Activated naive CD8-positive, alpha-beta T cell treated with anti-CD3 and anti-CD28 coated beads, Interleukin-2, amount 50 U/mL, for 24 hours (primary cell): ENCODE results near the gene SMAP2.
"Not testable (repeated sequence)": the region's sequence is repeated elsewhere in the genome, so short reads cannot be mapped to it uniquely, and the experiment has no call there.

ENCODE experiments used
- ATAC-seq: fragments of 150-1000 bp; cut with Tn5 transposase; one replicate; pipeline ENCODE4 v1.10.0; 2021
- DNase-seq: peaks from one replicate; pipeline ENCODE4 v3.0.0; 2021
- H3K27ac Mint-ChIP-seq: one replicate; pipeline ENCODE4 v1.8.0; 2021; ENCODE audit warnings: mild to moderate bottlenecking, mixed read lengths
- H3K27me3 Mint-ChIP-seq: one replicate; pipeline ENCODE4 v1.8.0; 2021; ENCODE audit warnings: mixed read lengths
- H3K36me3 Mint-ChIP-seq: one replicate; pipeline ENCODE4 v1.8.0; 2021; ENCODE audit warnings: low read depth, mixed read lengths
- H3K4me1 Mint-ChIP-seq: one replicate; pipeline ENCODE4 v1.8.0; 2021; ENCODE audit warnings: mixed read lengths
- H3K4me3 Mint-ChIP-seq: one replicate; pipeline ENCODE4 v1.8.0; 2021; ENCODE audit warnings: mild to moderate bottlenecking, moderate library complexity, mixed read lengths
- H3K9me3 Mint-ChIP-seq: one replicate; pipeline ENCODE4 v1.8.0; 2021; ENCODE audit warnings: mixed read lengths

The SMAP2 gene

DNA sequence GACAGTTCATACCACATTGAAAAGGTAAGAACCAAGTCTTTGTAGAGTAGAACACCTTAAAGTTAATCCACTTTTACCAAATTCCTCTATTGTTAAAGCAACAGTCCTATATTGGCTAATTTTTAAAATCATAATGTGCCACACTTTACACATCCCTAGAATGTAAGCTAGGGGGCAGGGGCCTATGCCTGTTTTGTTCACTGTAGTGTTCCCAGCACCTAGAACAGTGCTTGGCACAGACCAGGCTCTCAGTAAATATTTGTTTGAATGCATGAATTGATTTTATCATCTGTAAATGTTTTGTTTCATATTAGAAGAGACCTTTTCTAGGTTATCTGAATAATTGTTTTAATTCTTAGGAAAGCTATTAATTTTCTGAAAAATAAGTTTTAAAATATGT is 9.1 kb downstream of the SMAP2 start:
- Mint-ChIP-seq H3K36me3 (peaks cover 50% of the 10 kb centered on the region), H3K4me1 (peaks cover 98% of the 10 kb centered on the region), H3K9me3 (no peaks in the 10 kb centered on the region), H3K27me3 (no peaks in the 10 kb centered on the region), H3K27ac (peak overlapping the region; percentile 99), H3K4me3 (peak overlapping the region; percentile 86)
- DNase-seq (no peak), ATAC-seq (no peak)

DNA sequence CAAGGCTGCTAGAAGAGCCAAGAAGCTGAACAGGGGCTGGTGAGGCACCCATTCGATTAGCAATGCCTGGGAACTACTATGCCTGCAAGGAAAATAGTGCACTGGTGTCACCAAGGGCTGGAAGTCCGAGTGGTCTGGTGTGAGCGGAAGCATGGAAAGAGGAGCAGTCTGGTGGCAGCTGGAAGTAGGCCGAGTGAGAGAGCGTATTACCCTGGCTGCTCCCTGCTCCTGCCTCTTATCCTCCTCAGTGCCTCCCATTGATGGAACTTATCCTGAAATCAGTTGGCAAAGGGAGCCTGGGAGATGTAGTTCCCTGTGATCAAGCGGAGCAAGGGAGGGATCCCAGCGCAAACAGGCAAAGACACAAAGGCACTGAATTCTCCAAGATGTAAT is 9.6 kb downstream of the SMAP2 start:
- Mint-ChIP-seq H3K27me3 (no peaks in the 10 kb centered on the region), H3K36me3 (peaks cover 49% of the 10 kb centered on the region), H3K4me1 (peaks cover 95% of the 10 kb centered on the region), H3K9me3 (no peaks in the 10 kb centered on the region), H3K27ac (peak overlapping the region; percentile 99), H3K4me3 (peak overlapping the region; percentile 86)
- DNase-seq, result no peak
- no peak for ATAC-seq

DNA sequence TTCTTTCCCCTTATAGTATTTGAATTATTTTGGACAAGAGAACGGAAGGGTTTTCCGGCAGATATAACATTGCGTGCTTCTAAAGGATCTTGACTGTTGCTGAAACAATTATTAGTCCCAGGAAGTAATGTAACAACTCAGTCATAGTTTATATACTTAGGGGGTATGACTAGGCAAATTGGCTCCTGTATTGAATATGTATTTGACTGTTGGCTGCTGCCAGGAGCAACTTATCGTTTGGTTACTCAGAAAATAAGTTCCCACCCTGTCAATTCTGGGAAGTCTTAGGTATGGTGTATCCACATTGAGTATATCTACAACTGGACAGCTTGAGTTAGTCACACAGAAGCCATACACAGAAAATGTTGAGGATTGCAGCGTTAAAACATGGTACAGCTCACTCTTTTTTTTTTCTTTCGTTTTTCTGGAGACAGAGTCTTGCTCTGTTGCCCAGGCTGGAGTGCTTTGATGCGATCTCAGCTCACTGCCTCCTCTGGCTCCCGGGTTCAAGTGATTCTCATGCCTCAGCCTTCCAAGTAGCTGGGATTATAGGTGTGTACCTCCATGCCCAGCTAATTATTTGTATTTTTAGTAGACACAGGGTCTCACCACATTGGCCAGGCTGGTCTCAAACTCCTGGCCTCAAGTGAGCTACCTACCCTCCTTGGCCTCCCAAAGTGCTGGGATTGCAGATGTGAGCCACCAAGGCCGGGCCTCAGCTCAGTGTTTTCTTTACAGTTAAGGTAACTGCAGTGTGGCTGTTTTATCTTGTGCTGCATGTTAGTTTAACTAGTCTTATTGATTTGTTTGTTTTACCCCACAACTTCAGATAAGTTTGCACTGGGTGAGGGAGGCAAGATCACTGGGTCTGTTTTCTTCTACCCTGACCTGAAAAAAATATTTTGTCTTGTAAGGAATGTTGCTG is 10.2 kb downstream of the SMAP2 start:
- peak overlapping the region; percentile 86 for H3K4me3 Mint-ChIP-seq
- DNase-seq, result no peak
- ATAC-seq, result peak; percentile 27
- H3K4me1 Mint-ChIP-seq, result peaks cover 95% of the 10 kb centered on the region
- H3K27me3 Mint-ChIP-seq, result no peaks in the 10 kb centered on the region
- H3K27ac Mint-ChIP-seq, result peak overlapping the region; percentile 99
- H3K9me3 Mint-ChIP-seq, result no peaks in the 10 kb centered on the region
- H3K36me3 Mint-ChIP-seq, result peaks cover 47% of the 10 kb centered on the region

DNA sequence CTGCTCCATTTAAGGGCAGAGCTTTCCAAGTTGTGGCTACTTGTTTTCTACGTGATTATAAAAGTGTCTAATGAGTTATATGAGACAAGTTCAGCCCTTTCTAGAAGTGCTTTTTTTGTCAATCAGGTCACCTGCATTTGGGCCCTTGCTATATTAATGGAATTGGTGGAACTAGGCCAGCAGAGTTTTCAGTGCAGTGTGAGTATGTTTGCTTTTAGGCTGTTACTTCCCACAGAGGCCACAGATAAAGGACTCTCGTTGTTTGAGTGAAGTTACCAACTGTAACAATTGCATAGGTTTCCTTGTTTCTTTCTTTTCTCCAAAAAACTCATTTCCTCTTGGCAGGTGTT is 10.9 kb downstream of the SMAP2 start:
- DNase-seq (no peak), ATAC-seq (no peak)
- peak overlapping the region; percentile 86 for H3K4me3 Mint-ChIP-seq
- peak overlapping the region; percentile 99 for H3K27ac Mint-ChIP-seq
- H3K27me3 Mint-ChIP-seq, result no peaks in the 10 kb centered on the region
- H3K9me3 Mint-ChIP-seq, result no peaks in the 10 kb centered on the region
- H3K36me3 Mint-ChIP-seq, result peaks cover 50% of the 10 kb centered on the region
- peaks cover 95% of the 10 kb centered on the region for H3K4me1 Mint-ChIP-seq

DNA sequence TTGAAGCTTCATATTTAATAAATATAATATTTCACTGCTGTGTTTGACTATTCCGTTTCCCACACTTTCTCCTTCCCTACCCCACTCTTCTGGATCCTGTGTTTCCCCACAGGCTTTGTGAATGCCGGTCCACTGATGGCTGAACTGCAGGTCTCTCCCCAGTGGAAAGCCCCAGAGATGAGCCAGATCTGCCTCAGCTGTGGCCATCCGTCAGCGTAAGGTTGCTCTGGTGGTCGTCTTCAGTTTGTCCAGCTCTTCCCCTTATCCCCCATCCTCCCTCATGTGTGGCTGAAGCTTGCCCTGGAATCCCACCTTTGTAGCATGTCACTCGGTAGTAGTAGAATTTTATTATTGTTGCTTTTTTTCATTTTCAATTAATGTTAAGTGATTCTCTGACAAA is 11.4 kb downstream of the SMAP2 start:
- H3K4me1 Mint-ChIP-seq, result peaks cover 95% of the 10 kb centered on the region
- peak overlapping the region; percentile 86 for H3K4me3 Mint-ChIP-seq
- no peaks in the 10 kb centered on the region for H3K9me3 Mint-ChIP-seq
- no peaks in the 10 kb centered on the region for H3K27me3 Mint-ChIP-seq
- no peak for ATAC-seq
- H3K36me3 Mint-ChIP-seq, result peaks cover 50% of the 10 kb centered on the region
- DNase-seq, result peak; percentile 45
- peak overlapping the region; percentile 99 for H3K27ac Mint-ChIP-seq

DNA sequence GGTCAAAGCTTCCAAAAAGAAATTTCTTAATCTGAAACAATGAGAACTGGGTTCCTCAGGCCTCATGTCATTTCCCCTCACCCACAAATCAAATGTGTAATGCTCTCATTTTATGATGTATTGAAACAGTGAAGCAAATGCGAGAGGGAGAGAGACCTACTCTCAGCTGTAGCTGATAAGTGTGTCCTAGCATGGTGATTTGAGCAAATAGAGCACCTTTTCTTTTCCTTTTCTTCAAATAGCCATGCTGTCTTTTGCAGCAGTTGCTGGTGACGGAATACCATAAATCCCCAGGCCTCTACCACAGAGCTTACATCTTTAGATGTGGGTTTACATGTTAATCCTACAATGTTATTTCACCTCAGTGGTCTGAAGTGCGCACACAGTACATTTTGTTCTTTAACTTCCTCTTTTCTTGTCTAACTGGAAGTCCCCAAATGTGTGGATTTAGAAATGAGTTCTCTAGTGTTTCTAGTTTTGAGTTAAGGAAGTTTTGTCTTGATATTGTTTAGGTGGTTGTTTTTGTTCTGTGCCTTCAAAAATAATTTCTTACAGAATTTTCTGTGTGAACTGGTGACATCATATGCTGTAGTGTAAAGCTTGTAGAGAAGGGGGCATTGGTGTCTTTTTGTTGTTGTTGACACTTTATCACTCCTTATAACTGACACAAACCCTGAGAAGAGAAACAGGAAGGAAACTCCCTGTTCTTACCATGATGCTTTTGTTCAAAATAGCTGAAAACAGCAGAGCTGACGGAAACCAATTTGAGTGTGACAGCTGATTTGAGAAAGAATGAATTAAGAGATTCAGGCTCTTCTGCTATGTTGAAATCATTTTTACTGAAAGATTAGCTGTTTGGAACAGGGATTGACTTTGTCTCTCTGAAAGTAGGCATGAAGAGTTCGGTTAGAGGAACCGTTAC is 12.2 kb downstream of the SMAP2 start:
- Mint-ChIP-seq H3K27me3 (no peaks in the 10 kb centered on the region), H3K27ac (peak overlapping the region; percentile 99), H3K4me1 (peaks cover 95% of the 10 kb centered on the region), H3K9me3 (no peaks in the 10 kb centered on the region), H3K4me3 (peak overlapping the region; percentile 86), H3K36me3 (peaks cover 56% of the 10 kb centered on the region)
- ATAC-seq (peak; percentile 67), DNase-seq (peak; percentile 40)

DNA sequence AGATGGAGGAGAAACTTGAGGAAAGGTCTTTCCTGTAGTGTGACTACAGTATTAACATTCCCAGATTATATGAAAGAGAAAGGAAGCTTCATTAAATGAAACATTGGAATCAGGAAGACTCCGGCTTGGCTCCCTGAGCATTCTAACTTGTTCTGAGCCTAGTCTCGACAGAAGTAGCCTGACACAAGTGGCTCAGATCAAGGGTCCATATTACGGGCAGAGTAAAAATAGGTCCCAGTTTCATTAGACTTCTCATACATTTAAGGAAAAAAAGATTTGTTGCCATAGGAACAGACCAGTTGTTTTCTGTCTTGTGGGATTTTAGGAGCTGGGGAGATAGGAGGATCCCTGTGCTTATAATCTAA is 12.8 kb downstream of the SMAP2 start:
- DNase-seq, result no peak
- peaks cover 61% of the 10 kb centered on the region for H3K36me3 Mint-ChIP-seq
- no peak for ATAC-seq
- no peaks in the 10 kb centered on the region for H3K27me3 Mint-ChIP-seq
- H3K27ac Mint-ChIP-seq, result peak overlapping the region; percentile 99
- H3K4me3 Mint-ChIP-seq, result peak overlapping the region; percentile 86
- H3K4me1 Mint-ChIP-seq, result peaks cover 95% of the 10 kb centered on the region
- H3K9me3 Mint-ChIP-seq, result no peaks in the 10 kb centered on the region

DNA sequence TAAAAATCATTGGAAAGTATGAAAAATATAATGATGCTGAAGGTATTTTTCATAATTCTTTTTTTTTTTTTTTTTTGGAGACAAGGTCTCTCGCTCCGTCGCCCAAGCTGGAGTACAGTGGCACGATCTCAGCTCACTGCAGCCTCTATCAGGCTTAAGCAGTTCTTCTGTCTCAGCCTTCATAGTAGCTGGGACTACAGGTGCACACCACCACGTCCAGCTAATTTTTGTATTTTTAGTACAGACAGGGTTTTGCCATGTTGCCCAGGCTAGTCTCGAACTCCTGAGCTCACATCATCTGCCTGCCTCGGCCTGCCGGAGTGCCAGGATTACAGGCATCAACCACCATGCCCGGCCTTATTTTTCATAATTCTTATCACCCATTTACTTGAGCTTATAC is 13.3 kb downstream of the SMAP2 start:
- Mint-ChIP-seq H3K4me3 (peak overlapping the region; percentile 86), H3K9me3 (no peaks in the 10 kb centered on the region), H3K4me1 (peaks cover 95% of the 10 kb centered on the region), H3K36me3 (peaks cover 60% of the 10 kb centered on the region), H3K27me3 (no peaks in the 10 kb centered on the region), H3K27ac (peak overlapping the region; percentile 99)
- DNase-seq (no peak), ATAC-seq (no peak)

DNA sequence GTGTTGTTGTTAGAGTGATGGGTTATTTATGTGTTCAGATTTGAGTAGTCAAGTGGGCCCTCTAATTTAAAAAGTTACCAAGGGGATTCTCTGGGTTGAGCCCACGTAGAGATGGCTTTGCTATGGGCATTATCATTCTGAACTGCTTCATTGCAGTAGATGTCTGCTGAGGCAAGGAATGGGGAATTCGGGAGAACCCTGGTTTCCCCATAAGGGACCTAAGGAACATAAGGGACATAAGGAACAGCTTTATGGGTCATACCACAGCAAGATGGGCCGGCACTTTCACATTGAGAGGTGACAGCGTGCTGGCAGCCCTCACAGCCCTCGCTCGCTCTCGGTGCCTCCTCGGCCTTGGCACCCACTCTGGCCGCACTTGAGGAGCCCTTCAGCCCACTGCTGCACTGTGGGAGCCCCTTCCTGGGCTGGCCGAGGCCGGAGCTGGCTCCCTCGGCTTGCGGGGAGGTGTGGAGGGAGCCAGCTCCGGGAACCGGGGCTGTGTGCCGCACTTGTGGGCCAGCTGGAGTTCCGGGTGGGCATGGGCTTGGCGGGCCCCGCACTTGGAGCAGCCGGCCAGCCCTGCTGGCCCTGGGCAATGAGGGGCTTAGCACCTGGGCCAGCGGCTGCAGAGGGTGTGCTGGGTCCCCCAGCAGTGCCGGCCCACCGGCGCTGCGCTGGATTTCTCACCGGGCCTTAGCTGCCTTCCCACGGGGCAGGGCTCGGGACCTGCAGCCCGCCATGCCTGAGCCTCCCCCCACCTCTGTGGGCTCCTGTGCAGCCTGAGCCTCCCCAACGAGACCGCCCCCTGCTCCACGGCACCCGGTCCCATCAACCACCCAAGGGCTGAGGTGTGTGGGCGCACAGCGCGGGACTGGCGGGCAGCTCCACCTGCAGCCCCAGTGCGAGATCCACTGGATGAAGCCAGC is 14.1 kb downstream of the SMAP2 start:
- Mint-ChIP-seq H3K27ac (peak overlapping the region; percentile 99), H3K4me1 (peaks cover 95% of the 10 kb centered on the region), H3K36me3 (peaks cover 53% of the 10 kb centered on the region), H3K4me3 (peak overlapping the region; percentile 86)
- H3K27me3 Mint-ChIP-seq, H3K9me3 Mint-ChIP-seq, ATAC-seq, DNase-seq: not testable (repeated sequence)

DNA sequence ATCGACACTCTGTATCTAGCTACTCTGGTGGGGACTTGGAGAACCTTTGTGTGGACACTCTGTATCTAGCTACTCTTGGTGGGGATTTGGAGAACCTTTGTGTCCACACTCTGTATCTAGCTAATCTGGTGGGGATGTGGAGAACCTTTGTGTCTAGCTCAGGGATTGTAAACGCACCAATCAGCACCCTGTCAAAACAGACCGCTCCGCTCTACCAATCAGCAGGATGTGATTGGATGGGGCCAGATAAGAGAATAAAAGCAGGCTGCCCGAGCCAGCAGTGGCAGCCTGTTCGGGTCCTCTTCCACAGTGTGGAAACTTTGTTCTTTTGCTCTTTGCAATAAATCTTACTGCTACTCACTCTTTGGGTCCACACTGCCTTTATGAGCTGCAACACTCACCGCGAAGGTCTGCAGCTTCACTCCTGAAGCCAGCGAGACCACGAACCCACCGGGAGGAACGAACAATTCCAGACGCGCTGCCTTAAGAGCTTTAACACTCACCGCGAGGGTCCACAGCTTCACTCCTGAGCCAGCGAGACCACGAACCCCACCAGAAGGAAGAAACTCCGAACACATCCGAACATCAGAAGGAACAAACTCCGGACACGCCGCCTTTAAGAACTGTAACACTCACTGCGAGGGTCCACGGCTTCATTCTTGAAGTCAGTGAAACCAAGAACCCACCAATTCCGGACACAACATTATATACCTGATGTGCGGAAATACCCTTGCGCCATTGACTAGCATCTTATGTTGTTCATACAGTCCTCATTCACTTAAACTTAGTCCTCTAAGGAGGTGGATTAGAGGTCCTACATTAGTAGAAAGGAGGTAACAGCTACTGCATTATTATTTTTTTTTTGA is 15.2 kb downstream of the SMAP2 start:
- Mint-ChIP-seq H3K36me3 (peaks cover 47% of the 10 kb centered on the region), H3K27ac (peak overlapping the region; percentile 94), H3K4me3 (peak overlapping the region; percentile 85), H3K4me1 (peaks cover 95% of the 10 kb centered on the region)
- not testable (repeated sequence) for DNase-seq, ATAC-seq, H3K27me3 Mint-ChIP-seq, H3K9me3 Mint-ChIP-seq

DNA sequence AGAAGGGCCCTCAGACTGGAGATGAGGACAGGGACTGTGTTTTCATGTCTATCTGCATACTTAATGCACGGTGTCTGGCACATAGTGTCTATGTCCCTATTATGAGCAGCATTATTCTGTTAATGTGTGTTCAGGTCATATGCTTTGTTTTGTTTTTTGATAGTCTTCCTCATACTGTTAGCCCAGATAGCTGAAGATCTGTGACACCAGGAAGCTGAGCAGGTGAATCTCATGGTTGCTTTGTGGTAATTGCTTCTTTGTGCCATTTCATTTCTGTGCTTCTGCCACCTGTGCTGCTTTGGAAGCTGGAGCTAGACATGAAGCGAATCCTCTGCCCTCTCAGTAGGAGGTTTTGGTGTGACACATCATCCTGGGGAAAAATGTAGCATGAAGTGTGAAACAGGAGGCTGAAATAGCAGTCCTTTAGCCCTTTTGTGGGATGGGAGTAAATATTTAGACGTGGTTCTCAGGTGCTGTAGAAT is 15.8 kb downstream of the SMAP2 start:
- H3K27me3 Mint-ChIP-seq, result no peaks in the 10 kb centered on the region
- H3K4me3 Mint-ChIP-seq, result peak overlapping the region; percentile 85
- DNase-seq (no peak), ATAC-seq (peak; percentile 37)
- no peaks in the 10 kb centered on the region for H3K9me3 Mint-ChIP-seq
- H3K36me3 Mint-ChIP-seq, result peaks cover 44% of the 10 kb centered on the region
- H3K4me1 Mint-ChIP-seq, result peaks cover 95% of the 10 kb centered on the region
- peak overlapping the region; percentile 94 for H3K27ac Mint-ChIP-seq

DNA sequence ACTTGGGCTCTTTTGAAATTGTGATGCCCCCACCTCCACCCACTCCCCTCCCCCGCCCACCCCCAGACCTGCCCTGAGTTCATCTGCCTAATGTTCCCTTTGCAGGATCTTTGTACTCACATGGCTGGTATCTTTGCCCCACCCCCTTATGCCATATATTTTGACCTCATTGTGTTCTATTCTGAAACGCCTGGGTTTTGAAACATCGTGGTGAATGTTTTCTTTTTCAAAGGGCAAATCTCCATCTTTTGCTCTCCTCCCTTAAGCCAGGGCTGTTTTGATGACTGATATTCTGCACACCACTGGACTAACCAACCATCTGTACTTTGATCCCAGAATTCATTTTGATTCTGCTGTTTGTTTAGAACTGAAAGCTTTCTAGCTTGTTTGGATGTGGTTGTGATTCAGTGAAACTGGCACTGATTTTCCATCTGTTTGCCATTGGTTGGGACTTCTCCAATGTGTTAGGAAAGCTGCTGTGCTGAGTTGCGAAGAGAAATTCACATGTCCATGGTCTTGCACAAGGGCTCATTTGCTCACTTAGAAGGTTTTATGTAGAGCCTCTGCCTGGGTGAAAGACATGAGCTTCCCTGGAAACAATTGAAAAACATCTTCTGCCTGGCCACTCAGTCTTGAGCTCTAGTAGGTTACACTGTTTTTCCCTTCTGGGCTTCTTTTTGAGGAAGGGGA is 16.5 kb downstream of the SMAP2 start:
- Mint-ChIP-seq H3K27ac (peak overlapping the region; percentile 94), H3K4me1 (peaks cover 95% of the 10 kb centered on the region), H3K9me3 (no peaks in the 10 kb centered on the region), H3K27me3 (no peaks in the 10 kb centered on the region), H3K4me3 (peak overlapping the region; percentile 85), H3K36me3 (peaks cover 47% of the 10 kb centered on the region)
- DNase-seq, result no peak
- no peak for ATAC-seq

DNA sequence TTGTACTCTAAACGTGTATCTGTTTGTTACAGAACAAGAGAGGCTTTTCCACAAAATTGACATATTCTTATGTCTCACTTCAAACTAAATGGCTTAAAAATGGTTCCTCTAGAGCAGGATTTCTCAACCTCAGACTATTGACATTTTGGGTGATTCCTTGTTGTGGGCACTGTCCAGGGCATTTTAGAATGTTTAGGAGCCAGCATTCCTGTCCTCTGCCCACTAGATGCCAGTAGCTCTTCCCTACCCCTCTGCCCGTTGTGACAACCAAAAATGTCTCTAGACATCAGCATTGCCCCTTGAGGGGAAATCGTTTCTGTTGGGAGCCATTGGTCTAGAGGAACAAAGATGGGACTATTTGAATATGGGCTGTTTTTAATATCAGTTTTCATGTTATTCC is 17.3 kb downstream of the SMAP2 start:
- ATAC-seq (no peak), DNase-seq (no peak)
- Mint-ChIP-seq H3K27ac (peak overlapping the region; percentile 94), H3K9me3 (no peaks in the 10 kb centered on the region), H3K4me1 (peaks cover 95% of the 10 kb centered on the region), H3K27me3 (no peaks in the 10 kb centered on the region), H3K4me3 (peak overlapping the region; percentile 85), H3K36me3 (peaks cover 45% of the 10 kb centered on the region)
